NCI-H2029 (cell line): Measurements from ENCODE around the gene PTPMT1.
A peak's percentile ranks its signal among the peaks of the same experiment; 100 is the strongest.
"Not testable (repeated sequence)": the region's sequence is repeated elsewhere in the genome, so short reads cannot be mapped to it uniquely, and the experiment has no call there.

ENCODE experiments used
- DNase-seq: peaks from one replicate; lab custom pipeline; 2025; lab: John Stamatoyannopoulos, UW

PTPMT1 gene

DNA sequence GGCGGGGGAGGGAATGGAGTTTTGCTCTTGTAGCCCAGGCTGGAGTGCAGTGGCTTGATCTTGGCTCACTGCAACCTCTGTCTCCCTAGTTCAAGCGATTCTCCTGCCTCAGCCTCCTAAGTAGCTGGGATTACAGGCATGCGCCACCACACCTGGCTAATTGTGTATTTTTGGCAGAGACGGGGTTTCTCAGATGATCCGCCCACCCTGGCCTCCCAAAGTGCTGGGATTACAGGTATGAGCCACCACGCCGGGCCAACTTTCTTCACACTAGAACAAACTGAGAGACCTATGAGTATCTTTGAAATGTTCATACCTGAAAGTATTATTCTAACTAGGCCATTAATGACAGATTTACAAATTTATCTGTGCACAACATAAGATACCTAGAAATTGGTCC lies 19.1 kb upstream of the PTPMT1 start:
- not testable (repeated sequence) for DNase-seq

DNA sequence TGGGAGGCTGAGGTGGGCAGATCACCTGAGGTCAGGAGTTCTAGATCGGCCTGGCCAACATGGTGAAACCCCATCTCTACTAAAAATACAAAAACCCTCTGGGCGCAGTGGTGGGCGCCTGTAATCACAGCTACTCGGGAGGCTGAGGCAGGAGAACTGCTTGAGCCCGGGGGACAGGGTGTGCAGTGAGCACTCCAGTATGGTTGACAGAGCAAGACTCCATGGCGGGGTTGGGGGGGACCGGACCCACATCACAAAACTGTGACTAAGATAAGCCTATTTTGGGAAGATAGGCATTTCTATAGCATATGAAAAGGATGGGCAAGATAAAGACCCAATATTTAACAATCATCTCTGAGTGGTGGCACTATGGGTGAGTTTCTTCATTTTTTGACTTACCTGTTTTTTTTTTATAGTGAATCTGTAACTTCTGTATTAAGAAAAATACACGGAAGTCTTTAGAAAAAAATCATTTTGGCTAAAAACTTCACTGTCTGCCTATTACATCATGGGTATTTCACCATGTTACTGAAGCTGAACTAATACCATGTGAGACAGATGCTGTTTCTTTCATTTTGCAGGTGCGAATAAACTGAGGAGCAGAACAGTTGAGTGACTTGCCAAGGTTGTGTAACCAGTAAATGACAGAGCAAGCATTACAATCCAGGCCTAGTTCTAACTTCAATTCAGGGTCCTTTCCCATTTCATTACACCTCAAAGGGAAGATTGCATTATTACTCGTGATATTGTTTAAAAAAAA lies 14.9 kb upstream of the PTPMT1 start:
- DNase-seq = no peak

DNA sequence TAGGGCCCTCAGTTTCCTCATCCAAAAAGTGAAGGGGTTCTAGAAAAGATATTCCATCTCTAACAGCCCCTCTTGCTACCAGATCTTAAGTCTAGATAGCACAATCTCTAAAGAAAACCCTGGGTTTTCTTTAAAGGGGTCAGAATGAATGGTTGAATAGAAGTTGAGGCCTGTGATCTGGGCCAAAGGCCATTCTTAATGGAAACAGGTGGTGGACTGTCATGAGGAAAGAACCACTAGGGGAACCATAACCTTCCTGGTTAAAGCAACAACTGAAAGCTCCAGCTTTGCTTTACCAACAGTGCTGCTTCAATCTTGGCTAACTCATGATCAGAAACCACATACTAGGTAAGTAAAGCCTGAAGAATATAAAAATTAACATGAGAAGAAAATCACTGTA lies 14.3 kb upstream of the PTPMT1 start:
- DNase-seq = no peak

DNA sequence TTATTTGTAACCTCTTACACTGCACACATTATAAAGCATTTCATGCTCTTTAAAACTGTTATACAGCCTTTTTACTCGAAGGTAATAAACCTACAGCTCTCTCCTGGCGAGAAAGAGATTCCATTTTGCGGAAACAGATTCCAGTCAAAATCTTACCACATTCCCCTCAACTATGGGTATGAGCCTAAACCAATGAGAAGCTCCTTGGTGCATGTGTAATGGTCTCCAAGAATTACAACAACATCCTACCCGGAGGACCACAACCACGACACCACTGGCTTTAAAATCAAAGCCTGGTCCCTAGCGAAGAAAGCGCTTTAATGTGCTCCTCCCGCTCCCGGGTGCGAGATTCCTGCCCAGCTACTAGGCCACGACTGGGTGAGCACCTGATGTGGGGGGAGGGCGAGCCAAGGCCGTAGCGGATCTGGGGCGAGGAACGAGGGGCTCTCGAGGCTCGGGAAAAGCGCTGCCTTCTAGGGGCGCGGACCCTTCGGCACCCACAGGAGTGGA lies 13.3 kb upstream of the PTPMT1 start:
- no peak for DNase-seq

DNA sequence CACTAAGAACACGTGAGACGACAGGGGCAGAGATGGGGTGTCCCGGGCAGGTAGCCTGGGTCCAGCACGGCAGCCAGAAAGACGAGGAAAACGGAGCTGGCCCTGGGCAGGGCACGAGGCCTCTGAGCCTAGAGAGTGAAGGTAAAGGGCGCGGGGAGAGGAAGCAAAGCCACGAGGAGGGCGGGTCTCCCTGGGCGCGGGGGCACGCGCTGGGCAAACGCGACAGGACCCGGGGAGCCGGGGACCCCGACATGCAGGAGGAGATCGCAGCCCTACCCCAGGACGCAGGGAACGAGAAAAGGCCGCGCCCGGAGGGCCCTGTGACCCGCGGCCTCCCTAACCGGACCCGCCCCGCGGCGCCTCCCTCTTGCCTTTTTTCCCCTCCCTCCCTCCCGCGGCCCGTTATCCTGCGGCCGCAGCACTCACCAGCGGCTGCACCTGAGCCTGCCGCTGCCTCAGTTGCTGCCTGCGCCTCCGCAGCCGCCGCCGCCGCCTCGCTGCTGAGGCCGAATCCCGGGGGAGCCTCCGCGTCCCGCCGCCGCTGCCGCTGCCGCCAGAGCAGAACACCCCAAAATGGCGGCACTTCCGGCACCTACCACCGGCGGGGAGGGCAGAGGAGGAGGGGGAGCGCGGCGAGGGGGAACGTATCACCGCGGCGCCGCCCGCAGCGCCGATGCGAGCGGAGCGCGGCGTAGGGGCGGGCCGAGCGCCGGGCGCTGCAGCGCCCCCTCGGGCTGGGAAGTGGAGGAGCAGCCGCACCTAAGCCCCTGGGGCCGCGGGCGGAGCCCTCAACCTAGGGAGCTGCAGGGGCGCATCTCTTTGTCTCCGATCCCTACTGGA lies 12.6 kb upstream of the PTPMT1 start, which contains the start of gene CELF1:
Gene CELF1, minus strand, starts transcription at position 567 of the 840 bp plus-strand sequence. CDS start 53,609 bp downstream, outside the sequence.
- DNase-seq = peak; percentile 87

DNA sequence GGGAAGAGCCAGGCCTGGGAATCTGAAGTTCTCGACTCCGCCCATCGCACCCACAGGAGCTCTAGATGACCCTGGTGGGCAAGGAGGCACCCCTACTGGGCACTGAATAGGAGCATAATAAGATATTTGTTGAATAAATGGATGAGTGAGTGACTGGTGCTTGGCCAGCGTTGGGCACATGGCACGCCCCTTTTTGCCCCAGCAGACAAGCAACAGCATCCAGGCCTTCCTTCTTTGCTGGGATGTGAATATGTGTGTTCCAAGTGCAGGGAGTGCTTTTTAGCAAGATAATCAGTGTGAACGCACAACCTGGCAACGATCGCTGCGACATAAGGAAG lies 12.0 kb upstream of the PTPMT1 start:
- DNase-seq = no peak

DNA sequence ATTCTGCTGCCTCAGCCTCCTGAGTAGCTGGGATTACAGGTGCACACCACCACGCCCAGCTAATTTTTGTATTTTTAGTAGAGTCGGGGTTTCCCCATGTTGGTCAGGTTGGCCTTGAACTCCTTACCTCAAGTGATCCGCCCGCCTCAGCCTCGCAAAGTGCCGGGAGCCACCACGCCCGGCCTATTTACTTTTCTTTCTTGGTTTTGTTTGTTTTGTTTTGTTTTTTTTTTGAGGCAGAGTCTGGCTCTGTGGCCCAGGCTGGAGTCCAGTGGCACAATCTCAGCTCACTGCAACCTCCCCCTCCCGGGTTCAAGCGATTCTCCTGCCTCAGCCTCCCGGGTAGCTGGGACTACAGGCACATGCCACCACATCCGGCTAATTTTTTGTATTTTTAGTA lies 8.4 kb upstream of the PTPMT1 start:
- DNase-seq = not testable (repeated sequence)

DNA sequence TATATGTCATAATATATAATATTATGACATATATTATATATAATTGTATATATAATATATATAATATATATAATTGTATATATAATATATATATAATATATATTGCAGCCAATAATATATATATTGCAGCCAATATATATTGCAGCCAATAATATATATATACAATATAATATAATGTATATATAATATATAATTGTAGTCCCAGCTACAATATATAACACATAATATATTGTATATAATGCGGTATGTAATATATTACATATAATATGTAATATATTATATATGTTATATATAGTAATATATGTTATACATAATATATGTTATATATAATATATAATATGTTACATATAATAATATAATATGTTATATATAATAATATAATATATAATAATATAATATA lies 6.7 kb upstream of the PTPMT1 start:
- no peak for DNase-seq

DNA sequence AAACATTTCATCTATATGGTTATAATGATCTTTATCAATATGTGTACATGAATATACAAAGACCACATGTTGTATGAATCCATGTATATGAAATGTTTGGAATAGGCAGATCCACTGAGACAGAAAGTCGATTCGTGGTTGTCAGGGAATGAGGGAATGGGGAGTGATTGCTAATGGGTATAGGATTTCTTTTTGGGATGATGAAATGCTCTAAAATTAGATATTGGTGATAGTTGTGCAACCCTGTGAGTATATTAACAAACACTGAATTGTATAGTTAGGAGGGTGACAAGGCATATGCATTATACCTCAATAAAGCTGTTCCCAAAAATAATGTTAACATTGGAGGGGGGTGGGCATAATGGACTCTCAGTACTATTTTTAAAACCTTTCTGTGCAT lies 5.0 kb upstream of the PTPMT1 start:
- no peak for DNase-seq

DNA sequence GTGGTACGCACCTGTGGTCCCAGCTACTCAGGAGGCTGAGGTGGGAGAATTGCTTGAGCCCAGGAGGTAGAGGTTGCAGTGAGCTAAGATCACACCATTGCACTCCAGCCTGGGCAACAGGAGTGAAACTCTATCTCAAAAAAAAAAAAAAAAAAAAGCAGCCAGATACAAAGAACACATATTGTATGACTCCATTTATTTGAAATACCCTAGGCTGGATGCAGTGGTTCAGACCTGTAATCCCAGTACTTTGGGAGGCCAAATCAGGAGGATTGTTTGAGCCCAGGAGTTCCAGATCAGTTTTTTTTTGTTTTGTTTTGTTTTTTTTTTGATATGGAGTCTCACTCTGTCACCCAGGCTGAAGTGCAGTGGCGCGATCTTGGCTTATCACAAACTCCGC lies 3.0 kb upstream of the PTPMT1 start:
- not testable (repeated sequence) for DNase-seq

DNA sequence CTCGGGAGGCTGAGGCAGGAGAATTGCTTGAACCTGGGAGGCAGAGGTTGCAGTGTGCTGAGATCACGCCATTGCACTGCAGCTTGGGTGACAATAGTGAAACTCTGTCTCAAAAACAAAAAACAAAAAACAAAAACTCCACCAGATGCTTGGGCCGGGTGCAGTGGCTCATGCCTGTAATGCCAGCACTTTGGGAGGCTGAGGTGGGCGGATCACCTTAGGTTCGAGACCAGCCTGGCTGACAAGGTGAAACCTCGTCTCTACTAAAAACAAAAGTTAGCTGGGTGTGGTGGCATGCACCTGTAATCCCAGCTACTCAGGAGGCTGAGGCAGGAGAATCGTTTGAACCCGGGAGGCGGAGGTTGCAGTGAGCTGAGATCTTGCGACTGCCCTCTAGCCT lies 1.0 kb upstream of the PTPMT1 start:
- not testable (repeated sequence) for DNase-seq

DNA sequence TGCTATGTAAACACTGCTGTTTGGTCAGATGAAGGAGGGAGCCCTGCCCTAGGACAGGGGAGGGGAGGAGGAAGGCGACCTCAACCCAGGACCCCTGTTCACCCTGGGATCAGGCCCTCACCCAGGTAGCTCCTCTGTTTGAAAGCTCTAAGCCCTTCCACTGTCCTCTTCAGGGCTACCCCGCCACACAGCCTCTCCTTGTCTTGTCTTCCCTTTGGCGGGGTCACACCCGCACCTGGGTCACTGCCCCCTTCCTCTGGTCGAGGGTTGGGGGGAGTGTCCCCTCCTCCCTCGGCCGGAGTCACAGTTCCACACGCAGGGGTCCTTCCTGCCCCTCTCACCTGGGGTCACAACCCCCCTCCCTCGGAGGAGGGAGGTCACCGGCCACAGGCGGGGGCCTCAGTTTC lies 463 bp upstream of the PTPMT1 start:
- no peak for DNase-seq

DNA sequence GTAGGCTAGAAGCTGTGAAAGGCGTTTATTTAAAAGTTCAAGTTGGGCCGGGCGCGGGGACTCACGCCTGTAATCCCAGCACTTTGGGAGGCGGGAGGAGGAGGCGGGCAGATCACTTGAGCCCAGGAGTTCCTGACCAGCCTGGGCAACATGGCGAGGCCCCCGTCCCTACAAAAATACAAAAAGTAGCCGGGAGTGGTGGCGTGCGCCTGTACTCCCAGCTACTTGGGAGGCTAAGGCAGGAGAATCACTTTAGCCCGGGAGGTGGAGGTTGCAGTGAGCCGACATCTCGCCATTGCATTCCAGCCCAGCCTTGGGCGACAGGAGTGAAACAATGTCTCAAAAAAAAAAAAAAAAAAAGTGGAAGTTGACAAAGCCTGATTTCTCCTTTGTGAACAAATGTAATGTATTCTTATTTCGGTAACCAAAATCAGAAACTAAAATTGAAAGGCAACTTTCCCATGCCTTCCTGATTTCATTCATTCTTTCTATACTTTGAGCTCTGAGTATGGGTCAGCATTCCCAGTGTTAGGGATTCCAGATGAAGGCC lies 825 bp downstream of the PTPMT1 start:
- no peak for DNase-seq

DNA sequence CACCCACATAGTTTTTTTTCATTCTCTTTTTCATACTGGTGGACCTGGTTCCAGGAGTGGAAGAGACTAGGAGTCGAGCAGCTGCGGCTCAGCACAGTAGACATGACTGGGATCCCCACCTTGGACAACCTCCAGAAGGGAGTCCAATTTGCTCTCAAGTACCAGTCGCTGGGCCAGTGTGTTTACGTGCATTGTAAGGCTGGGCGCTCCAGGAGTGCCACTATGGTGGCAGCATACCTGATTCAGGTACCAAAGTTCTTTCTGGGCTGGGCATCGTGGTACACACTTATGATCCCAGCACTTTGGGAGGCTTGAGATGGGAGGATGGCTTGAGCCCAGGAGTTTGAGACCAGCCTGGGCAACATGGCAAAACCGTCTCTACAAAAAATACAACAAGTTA lies 4.2 kb downstream of the PTPMT1 start:
- DNase-seq = no peak

DNA sequence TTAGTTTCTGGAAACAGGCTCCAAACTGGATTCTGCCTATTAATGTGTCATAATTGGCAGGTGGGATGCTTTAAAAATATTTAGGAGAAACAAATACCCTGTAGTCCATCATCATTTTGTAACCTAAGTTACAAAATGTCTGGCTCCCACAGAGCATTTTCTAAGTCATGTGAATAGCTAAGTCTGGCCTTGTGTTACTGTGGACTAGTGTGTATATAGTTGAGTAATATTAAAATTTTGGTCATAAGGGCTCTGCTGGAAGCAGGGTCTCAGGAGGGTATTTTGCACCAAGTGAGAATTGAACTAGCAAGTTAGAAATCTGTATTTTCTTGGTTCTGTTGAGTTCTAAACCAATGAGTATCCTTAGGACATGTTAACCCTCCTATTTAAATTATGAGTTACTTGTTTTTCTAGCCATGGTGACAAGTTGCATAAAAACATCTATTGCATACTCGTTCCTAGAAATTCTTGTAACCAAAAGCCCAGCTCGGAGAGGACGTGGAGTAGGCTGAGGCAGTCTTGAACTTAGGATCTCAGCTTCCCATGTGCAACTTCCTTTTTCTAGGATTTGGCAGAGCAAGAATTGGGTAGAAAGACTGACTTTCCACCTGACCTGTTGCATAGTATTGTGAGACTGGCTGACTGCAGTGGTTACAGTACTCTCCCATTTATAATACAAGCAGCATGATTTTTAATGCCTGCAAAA lies 5.4 kb downstream of the PTPMT1 start:
- no peak for DNase-seq

DNA sequence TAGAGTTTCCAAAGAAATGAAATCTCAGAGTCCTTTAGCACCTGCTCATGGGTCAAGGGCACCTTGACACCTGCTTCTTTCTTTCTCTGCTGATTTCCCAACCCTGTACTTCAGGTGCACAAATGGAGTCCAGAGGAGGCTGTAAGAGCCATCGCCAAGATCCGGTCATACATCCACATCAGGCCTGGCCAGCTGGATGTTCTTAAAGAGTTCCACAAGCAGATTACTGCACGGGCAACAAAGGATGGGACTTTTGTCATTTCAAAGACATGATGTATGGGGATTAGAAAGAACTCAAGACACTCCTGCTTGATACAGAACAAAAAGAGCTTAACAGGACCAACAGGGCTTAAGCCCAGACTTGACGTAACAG lies 5.9 kb downstream of the PTPMT1 start:
- DNase-seq = no peak

DNA sequence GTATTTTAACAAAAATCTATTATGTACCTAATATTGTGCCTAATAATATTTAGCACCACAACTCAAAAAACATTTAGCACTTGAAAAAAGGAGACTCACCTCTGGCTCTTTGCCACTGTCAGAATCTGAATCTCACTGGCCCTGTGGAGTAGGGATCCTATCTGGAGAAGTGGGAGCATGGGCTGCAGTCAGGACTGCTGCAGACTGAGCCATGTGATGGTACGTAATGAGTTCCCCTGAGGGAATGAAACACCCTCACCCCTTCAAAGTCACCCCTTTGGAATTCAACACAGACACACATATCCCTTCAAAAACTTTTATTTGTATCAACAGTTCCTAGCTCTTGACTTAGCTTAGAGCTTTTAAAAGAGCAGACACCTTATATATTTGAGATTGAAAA lies 6.5 kb downstream of the PTPMT1 start:
- DNase-seq = no peak

DNA sequence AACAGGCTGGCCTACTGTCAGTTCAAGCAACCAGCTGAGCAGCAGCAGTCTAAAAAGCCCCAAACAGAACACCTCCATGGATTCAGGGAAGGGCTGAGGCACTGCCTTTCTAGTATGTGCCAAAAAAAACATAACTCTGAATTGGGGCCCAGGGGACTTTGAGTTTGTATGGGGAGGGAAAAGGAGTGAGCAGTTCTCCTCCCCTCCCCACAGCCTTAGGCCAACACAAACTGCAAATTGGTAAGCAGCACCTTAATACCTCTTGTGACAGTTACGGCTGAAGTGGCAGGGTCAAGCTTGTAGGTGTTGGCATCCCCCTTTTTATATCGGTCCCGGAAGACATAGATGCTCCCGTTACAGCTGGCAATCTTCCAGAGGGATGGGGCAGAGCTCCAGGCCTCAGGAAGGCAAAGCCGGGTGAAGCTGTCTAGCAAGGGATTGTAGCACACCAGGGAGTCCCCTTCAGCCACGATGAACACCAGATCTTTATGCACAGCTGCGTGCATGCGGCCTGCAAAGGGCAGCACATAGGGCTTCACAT lies 7.4 kb downstream of the PTPMT1 start:
- DNase-seq = no peak

DNA sequence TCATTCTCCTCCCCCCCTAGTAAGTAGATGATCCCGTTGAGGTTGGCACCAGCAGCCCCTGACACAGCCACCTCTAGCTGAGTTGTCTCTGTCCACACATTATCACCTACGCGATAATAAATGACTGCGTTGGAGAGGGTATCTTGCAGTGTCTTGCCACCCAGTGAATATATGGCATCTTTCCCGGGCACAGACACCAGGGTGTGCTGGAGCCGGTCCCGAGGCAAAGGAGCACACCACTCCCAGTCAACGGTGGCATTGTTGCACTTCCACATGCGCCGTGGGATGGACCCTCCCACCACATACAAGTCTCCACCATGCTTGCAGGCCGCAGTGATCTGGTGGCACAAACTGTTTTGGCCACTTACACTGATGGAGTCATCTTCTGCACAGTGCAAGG lies 7.9 kb downstream of the PTPMT1 start:
- DNase-seq = no peak

DNA sequence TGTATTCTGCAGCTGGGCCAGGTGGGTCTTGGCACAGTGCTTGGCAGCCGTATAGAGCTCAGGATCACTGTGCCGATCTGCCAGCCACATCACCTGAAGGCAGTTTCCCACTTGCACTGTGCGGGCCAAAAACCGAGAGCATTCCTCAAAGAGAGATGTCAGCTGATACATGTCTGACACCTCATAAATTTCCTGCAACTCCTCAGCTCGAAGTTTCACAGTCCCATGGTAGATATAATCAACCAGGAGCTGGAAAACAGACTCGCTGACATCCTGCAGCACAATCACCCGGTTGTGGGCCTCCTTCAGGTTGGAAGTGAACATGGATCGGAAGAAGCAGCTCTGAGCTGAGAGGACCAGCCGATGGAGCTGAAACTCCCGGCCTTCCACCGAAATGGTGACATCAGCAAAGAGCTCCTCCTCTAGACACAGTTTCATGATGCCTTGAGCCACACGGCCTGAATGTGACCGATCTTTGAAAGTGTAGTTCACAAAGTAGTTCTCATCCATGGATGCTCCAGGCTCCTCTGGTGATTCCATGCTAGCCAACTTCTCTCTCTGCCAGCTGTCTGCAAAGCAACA lies 12.2 kb downstream of the PTPMT1 start:
- DNase-seq = no peak
